Activated CD8-positive, alpha-beta memory T cell treated with anti-CD3 and anti-CD28 coated beads, Interleukin-2, amount 50 U/mL, for 24 hours (primary cell): ENCODE measurements around the gene RSPH6A.
"Not testable (repeated sequence)": the region's sequence is repeated elsewhere in the genome, so short reads cannot be mapped to it uniquely, and the experiment has no call there.

ENCODE experiments used
- DNase-seq: peaks from one replicate; pipeline ENCODE4 v3.0.0-alpha.2; 2020; ENCODE audit errors: extremely low read depth

The RSPH6A gene

DNA sequence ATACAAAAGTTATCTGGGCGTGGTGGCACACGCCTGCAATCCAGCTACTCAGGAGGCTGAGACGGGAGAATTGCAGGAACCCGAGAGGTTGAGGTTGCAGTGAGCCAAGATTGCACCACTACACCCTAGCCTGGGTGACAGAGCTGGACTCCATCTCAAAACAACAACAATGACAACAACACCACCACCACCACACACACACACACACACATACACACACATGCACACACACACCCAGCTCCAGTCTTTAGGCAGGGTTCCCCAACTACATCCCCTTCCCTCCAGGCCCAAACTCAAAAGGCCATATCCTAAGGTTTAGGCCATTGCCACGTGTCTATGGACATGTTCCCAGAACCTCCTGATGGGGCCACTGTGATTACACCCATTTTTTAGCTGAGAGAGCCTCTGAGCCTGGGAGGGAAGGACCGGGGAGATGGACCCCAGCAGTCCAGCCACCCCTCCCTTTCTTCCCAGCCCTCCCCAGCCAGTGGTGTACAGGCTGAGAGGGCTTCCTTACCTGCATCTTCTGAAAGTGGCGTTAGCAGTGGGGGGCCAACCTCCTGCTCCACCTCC, 13.4 kb downstream of the RSPH6A start:
- no peak for DNase-seq

DNA sequence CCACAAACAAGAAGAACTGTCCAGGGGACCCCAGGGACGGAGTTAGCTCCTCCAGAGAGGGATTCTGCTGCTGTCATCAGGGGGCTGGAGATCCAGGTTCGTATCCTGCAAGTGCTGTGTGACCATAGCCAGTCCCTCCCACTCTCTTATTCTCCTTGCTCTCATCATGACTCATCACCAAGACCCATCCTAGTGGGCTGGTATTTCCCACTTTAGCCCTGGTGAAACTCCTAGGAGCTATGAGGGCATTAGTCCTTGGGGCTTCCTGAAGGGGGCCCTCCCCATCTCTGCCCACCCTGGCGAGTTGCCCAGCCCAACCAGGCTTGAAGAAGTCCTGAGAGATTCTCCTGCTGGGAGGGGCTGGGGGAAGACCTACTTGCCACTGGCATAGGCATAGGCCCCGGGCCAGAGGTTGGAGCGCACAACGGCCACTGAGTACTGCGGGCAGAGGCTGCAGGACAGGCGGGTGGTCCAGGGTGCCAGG, 15.0 kb downstream of the RSPH6A start:
- DNase-seq, result no peak

GRCh38 chr19:45799541-45799940, 15.6 kb downstream of the RSPH6A start:
- not testable (repeated sequence) for DNase-seq

DNA sequence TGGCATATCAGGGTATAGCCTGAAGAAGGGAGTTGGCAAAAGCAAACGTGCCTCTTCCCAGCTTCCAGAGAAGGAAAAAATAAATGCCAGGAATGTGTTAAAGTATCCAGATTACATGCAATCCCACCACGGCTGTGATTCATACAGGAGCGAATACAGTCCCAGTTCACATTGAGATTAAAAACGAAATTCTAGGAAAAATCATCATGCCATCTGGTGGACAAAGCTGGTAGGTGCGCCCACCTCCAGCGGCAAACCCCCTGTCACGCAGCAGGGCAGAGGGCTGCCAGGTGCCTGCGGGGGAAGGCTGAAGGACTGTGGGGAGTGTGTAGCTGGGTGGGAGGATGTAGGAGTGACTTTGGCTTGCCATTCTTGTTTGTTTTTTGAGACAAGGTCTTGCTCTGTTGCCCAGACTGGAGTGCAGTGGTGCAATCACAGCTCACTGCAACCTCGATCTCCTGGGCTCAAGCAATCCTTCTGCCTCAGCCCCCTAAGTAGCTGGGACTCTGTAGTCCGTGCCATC, 16.1 kb downstream of the RSPH6A start:
- no peak for DNase-seq

GRCh38 chr19:45794627-45795026, 20.5 kb downstream of the RSPH6A start:
- DNase-seq, result no peak

GRCh38 chr19:45793876-45794275, 21.2 kb downstream of the RSPH6A start:
- DNase-seq, result no peak

GRCh38 chr19:45793178-45793564, 21.9 kb downstream of the RSPH6A start:
- DNase-seq, result no peak

GRCh38 chr19:45792470-45793177, 22.5 kb downstream of the RSPH6A start, which contains the start of gene DMWD:
Gene DMWD, minus strand, starts transcription at chr19:45792845. Its CDS starts 89 bp downstream, at chr19:45792756.
- peak; percentile 99 for DNase-seq

DNA sequence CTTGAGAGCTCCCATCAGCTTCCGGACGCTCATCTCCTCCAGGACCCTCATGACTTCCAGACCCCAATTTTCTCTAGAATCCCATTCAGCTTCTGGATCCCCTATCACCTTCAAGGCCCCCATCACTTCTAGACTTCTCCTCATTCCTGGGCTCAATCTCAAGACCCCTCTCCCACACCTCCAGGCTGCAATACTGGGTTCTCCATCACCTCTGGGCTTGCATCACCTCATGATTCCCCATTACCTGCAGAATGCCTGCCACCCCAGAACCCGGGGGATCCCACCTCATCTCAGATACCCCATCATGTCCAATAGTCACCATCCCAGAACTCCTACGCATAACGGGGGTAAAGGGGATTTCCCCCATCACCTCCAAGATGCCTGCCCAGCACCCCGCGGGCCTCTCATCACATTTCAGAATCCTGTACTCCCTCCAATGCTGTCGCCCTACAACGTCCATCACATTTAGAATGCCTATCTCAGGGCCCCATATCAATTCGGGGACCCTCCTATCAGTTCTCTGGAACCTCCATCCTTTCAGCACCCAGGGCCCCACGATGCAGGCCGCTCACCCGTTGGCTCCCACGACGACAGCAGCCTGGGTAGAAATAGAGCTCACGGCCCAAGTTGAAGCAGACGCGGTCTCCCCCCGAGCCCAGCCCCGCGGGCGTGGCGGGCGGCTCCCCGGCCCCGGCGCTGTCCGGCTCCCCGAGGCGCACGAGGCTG, 23.2 kb downstream of the RSPH6A start:
- DNase-seq, result no peak

DNA sequence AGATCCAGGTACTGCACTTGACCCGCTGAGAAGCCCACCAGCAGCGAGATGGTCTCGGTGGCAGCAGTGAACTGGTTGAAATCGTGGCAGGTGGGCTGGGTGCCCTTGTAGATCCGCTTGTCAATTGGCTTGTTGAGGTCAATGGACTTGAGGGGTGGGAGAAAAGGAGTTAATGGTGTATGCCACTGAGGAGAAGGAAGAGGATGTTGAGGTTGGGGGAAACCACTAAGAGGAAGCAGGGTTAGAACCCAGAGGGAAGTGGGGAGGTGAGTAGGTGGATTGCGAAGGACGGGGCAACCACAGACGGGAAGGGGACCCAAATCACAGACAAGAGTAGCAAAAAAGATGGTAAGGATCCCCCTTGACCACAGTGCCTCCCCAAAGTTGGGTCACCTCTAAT, 24.2 kb downstream of the RSPH6A start:
- no peak for DNase-seq

DNA sequence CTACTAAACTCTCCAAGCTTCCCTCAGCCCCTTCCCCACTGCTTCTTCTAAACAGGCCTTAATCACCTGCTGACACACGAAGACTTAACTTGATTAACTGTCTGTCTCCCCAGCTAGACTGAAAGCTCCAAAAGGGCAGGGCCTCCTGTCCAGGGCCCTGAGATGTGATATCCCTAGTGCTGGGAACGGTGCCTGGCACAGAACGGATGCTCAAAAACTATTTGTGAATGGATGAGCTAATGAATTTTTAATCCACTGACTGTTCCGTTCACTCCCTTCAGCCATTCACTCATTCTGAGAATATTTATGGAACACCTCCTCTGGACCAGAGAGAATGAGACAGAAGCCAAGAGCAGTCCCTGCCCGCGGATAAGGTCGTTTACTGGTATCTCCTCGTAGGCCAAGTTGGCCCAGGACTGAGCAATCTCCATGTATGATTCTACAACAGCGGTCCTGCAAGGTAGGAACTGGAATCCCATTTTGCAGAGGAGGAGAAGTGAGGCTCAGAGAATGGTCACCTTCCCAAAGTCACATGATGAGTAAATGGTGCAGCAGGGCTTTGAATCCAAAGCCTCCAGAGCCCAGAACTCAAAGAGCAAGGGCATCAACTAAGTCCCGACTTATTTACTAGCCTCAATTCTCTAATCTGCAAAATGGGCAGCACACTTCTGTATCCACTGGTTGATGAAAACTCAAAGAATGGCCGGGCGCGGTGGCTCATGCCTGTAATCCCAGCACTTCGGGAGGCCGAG, 25.9 kb downstream of the RSPH6A start:
- no peak for DNase-seq

DNA sequence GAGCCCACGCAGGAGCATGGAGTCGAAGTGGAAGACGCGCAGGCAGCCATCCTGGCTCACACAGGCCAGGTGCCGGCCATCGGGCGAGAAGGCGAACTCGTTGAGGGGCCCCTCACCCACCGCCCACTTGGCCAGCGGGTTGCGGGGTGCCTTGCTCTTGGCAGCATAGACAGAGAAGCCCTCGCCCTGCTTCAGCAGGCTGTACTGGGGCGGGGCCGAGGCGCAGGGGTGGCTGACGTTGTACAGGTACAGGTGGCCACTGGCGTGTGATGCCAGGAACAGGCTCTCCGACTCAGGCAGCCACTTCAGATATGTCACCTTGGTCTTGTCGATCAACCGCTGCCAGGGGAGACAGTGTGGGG, 28.6 kb downstream of the RSPH6A start:
- no peak for DNase-seq

- no peak for DNase-seq
Measured at GRCh38 chr19:45785781-45786532, 29.2 kb downstream of the RSPH6A start.

GRCh38 chr19:45785097-45785496, 30.0 kb downstream of the RSPH6A start:
- DNase-seq, result no peak

GRCh38 chr19:45784096-45784495, 31.0 kb downstream of the RSPH6A start:
- DNase-seq, result no peak

DNA sequence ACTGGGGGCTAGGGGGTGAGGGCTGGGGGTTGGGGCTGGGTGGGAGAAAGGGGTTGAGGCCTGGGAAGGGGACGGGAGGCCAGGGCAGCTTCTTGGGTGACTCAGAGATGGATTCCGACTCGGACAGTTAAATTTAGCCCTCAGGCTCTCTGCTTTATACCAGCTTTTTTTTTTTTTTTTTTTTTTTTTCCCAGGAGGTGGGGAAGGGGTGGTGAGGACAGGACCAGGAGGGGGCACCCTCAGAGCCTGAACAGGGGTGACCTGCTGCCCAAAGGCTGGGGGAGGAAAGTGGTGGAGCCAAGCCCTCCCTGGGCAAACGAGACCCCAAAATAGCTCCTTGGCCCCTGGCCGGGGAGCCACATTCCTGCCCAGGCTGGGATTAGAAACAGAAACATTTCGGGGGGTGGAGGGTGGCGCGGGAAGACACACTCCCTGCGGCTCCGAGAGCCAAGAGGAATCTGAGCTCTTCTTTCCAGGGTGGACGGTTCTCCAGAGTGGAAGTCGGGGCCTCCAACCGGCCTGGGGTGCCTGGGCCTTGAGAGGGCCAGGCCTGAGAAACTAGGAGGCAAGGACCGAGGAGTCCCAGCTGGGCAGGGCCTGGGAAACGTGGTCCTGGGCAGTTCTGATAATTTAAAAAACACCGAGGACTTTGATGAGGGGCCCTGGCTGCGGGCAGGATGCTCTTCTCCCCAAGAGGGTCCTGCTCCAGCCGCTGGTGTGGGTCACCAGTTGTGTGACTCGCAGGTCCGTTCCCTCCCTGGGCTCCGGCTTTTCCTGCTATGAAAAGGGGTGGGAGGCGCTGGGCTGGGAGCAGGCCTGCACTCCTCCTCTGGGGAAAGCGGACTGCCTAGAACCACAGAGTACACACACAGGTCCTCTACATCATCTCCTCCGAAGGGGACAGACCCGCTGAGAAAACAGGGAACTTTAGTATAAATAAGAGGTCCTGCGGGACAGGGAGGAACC, 32.0 kb downstream of the RSPH6A start:
- DNase-seq, result no peak

DNA sequence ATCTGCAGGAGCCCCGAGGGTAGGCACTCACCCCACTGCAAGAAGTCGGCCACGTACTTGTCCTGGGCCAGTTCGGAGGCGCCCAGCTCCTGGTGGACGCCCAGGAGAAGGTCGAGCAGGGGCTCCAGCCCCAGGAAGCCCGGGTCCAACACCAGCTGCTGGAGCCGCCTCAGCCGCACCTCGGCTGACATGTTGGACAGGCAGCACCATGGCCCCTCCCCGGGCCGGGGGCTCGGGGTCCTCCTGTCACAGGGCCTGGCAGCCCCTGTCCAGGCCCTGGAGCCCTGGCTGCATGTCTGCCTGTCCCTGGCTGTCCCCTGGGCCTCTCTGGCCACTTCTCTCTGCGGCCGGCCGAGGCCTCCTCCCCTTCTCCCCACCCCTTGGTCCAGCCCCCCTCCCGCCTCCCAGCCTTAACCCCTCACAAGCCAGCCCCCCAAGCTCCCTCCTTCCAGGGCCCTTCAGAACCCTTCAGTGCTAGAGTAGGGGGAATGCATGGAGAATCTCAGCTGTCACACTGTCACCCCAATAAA, 32.9 kb downstream of the RSPH6A start, which contains the start of gene DMPK:
DMPK (minus strand) TSS at position 329 of the 530 bp plus-strand sequence; CDS start at position 191, 138 bp downstream.
- DNase-seq, result no peak

- no peak for DNase-seq
Measured at GRCh38 chr19:45781214-45782161, 33.6 kb downstream of the RSPH6A start.
